Measurements from ENCODE around the gene LRRC4C. TPM values are rescaled to one million over a fixed set of nuclear protein-coding genes. Genes with fewer than 3 reads are reported as not detected.

The LRRC4C gene
- polyA plus RNA-seq, 1 experiment: not detected

DNA sequence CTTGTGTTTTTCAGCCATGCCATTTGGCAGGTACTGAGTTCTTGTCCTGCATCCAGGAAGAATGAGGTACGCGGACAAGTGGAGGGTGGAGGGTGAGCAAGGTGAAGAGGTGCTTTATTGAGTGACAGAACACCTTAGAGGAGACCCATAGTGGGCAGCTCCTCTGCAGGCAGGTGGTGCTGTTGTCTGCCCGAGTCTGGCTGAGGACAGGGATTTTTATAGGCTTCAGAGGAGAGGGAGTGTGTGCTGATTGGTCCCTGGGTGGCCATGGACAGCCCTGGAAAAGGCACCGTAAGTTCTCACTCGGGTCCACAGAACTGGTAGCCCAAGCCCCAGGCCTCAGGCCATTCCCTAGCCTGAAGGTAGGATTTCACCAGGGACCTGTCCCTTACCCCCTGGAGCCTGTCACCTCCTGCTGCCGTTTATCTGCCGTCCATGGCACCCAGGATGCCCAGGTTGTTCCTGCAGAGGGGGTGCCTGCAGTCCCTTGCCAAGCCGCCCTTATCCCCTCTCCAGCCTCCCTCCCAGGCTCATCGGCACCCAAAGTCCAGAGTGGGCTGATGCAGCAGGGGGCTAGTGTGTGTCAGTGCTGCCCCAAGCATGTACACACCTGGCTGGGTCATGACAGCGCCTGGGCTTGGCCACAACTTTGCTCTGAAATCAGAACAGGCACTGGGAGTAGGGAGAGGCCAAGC, 213.6 kb downstream of the LRRC4C start:
- CTCF ChIA-PET: no interaction called here
- Histone ChIP-seq H3K27me3 (ENCODE audit: control insufficient read depth, insufficient read depth, low read length) (no peaks in the 10 kb centered on the region), H3K36me3 (ENCODE audit: control insufficient read depth, insufficient read depth, low read length) (no peaks in the 10 kb centered on the region), H3K4me3 (ENCODE audit: low read depth, low read length) (no peak overlapping the region)
- POLR2A ChIA-PET: no interaction called here
- TF ChIP-seq CTCF (IDR thresholded peaks at IDR 0.05; ENCODE audit: insufficient read depth, low read depth, low read length): no peak
- no peak for DNase-seq (ENCODE audit: low read depth)

GRCh38 chr11:41245184-41245583, 214.3 kb downstream of the LRRC4C start:
- CTCF ChIA-PET: no interaction called here
- DNase-seq (ENCODE audit: low read depth): no peak
- no peak overlapping the region for H3K4me3 ChIP-seq (ENCODE audit: low read depth, low read length)
- TF ChIP-seq CTCF (IDR thresholded peaks at IDR 0.05; ENCODE audit: insufficient read depth, low read depth, low read length): no peak
- H3K27me3 ChIP-seq (ENCODE audit: control insufficient read depth, insufficient read depth, low read length): no peaks in the 10 kb centered on the region
- H3K36me3 ChIP-seq (ENCODE audit: control insufficient read depth, insufficient read depth, low read length): no peaks in the 10 kb centered on the region
- POLR2A ChIA-PET: no interaction called here

DNA sequence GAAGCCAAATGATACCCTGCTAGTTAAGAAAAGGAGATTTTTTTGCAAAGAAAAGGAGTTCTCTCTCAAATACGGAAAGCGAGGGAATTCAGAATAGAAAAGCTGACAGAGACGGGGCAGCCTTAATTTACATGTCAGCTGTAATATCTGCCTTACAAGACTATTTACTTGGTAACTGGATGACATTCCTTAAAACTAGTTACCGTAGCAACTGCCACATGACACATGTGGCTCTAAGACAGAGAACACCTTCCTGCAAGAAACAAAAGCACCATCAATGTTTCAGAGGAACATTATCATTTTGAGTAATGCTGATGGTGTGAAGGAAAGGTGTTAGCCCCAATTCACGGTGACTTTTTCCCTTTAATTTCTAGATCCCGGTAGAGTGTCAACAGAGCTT, 222.1 kb downstream of the LRRC4C start:
- POLR2A ChIA-PET: no interaction called here
- no peak for DNase-seq (ENCODE audit: low read depth)
- no peak overlapping the region for H3K4me3 ChIP-seq (ENCODE audit: low read depth, low read length)
- no peaks in the 10 kb centered on the region for H3K27me3 ChIP-seq (ENCODE audit: control insufficient read depth, insufficient read depth, low read length)
- no peak for TF ChIP-seq CTCF (IDR thresholded peaks at IDR 0.05; ENCODE audit: insufficient read depth, low read depth, low read length)
- no peaks in the 10 kb centered on the region for H3K36me3 ChIP-seq (ENCODE audit: control insufficient read depth, insufficient read depth, low read length)
- CTCF ChIA-PET: no interaction called here

- no peaks in the 10 kb centered on the region for H3K36me3 ChIP-seq (ENCODE audit: control insufficient read depth, insufficient read depth, low read length)
- ChIA-PET POLR2A (no interaction called here), CTCF (no interaction called here)
- TF ChIP-seq CTCF (IDR thresholded peaks at IDR 0.05; ENCODE audit: insufficient read depth, low read depth, low read length): no peak
- H3K27me3 ChIP-seq (ENCODE audit: control insufficient read depth, insufficient read depth, low read length): no peaks in the 10 kb centered on the region
- no peak overlapping the region for H3K4me3 ChIP-seq (ENCODE audit: low read depth, low read length)
- no peak for DNase-seq (ENCODE audit: low read depth)
Measured at GRCh38 chr11:41235668-41236067, 223.8 kb downstream of the LRRC4C start.

GRCh38 chr11:41225856-41226633, 233.4 kb downstream of the LRRC4C start:
- no peak for TF ChIP-seq CTCF (IDR thresholded peaks at IDR 0.05; ENCODE audit: insufficient read depth, low read depth, low read length)
- H3K36me3 ChIP-seq (ENCODE audit: control insufficient read depth, insufficient read depth, low read length): no peaks in the 10 kb centered on the region
- H3K4me3 ChIP-seq (ENCODE audit: low read depth, low read length): no peak overlapping the region
- ChIA-PET POLR2A (no interaction called here), CTCF (interaction anchor here (0.6 kb wide), 1 partner anchor 904 kb away, joined by 3 read pairs; no protein-coding TSS in a partner anchor)
- H3K27me3 ChIP-seq (ENCODE audit: control insufficient read depth, insufficient read depth, low read length): no peaks in the 10 kb centered on the region
- DNase-seq (ENCODE audit: low read depth): no peak

Measured in BJ (cell line).